H9 (cell line): ENCODE data around the gene GHRHR. TPM values are rescaled to one million over a fixed set of nuclear protein-coding genes. Genes with fewer than 3 reads are reported as not detected.

Source experiments
- DNase-seq: peaks from one replicate; pipeline ENCODE4 v3.0.0-alpha.2; 2017
- H2AFZ ChIP-seq: one replicate; pipeline ENCODE4 v1.6.1; 2013; ENCODE audit warnings: mild to moderate bottlenecking, low read length, control low read depth, moderate library complexity
- H2AK5ac ChIP-seq: 2 replicates; pipeline ENCODE4 v1.6.1; 2013; ENCODE audit warnings: low read length, control low read depth, mixed read lengths; ENCODE audit not compliant: insufficient read length
- H2BK120ac ChIP-seq: one replicate; pipeline ENCODE4 v1.6.1; 2013; ENCODE audit warnings: low read depth, mild to moderate bottlenecking, low read length, control low read depth, inconsistent platforms; ENCODE audit not compliant: poor library complexity, severe bottlenecking
- H2BK12ac ChIP-seq: 2 replicates; pipeline ENCODE4 v1.6.1; 2013; ENCODE audit warnings: low read length, control low read depth, mixed read lengths, low read depth; ENCODE audit not compliant: insufficient read length
- H2BK15ac ChIP-seq: 2 replicates; pipeline ENCODE4 v1.6.1; 2013; ENCODE audit warnings: low read depth, low read length, control low read depth
- H2BK20ac ChIP-seq: one replicate; pipeline ENCODE4 v1.6.1; 2013; ENCODE audit warnings: low read depth, mild to moderate bottlenecking, low read length, control low read depth, inconsistent platforms; ENCODE audit not compliant: poor library complexity, severe bottlenecking
- H2BK5ac ChIP-seq: 2 replicates; pipeline ENCODE4 v1.6.1; 2013; ENCODE audit warnings: low read length, control low read depth, mixed read lengths; ENCODE audit not compliant: insufficient read length
- H3K14ac ChIP-seq: 2 replicates; pipeline ENCODE4 v1.6.1; 2013; ENCODE audit warnings: low read length, control low read depth; ENCODE audit not compliant: insufficient read depth
- H3K18ac ChIP-seq: 2 replicates; pipeline ENCODE4 v1.6.1; 2013; ENCODE audit warnings: low read depth, mild to moderate bottlenecking, mixed read lengths, low read length, control low read depth; ENCODE audit not compliant: insufficient read length
- H3K23ac ChIP-seq: 2 replicates; pipeline ENCODE4 v1.6.1; 2013; ENCODE audit warnings: low read length, control low read depth, mixed read lengths, low read depth; ENCODE audit not compliant: insufficient read length
- H3K23me2 ChIP-seq: 2 replicates; pipeline ENCODE4 v1.6.1; 2013; ENCODE audit warnings: low read depth, mild to moderate bottlenecking, mixed read lengths, low read length, control low read depth; ENCODE audit not compliant: insufficient read length, poor library complexity, severe bottlenecking
- H3K27ac ChIP-seq: 2 replicates; pipeline ENCODE4 v1.5.1; 2013; ENCODE audit warnings: low read length, control low read depth, mixed read lengths, low read depth; ENCODE audit not compliant: insufficient read length
- H3K27me3 ChIP-seq: 2 replicates; pipeline ENCODE4 v1.6.1; 2013; ENCODE audit warnings: low read length, control low read depth, inconsistent platforms; ENCODE audit not compliant: insufficient read depth
- H3K4ac ChIP-seq: 2 replicates; pipeline ENCODE4 v1.6.1; 2013; ENCODE audit warnings: low read depth, mild to moderate bottlenecking, control low read depth, inconsistent platforms, low read length, moderate library complexity
- H3K4me1 ChIP-seq: 2 replicates; pipeline ENCODE4 v1.6.1; 2013; ENCODE audit warnings: low read length, control low read depth, inconsistent platforms; ENCODE audit not compliant: insufficient read depth
- H3K4me2 ChIP-seq: 2 replicates; pipeline ENCODE4 v1.6.1; 2013; ENCODE audit warnings: low read length, control low read depth, mixed read lengths; ENCODE audit not compliant: insufficient read length, insufficient read depth
- H3K56ac ChIP-seq: 2 replicates; pipeline ENCODE4 v1.6.1; 2013; ENCODE audit warnings: low read depth, mild to moderate bottlenecking, mixed read lengths, low read length, control low read depth; ENCODE audit not compliant: insufficient read length
- H3K79me1 ChIP-seq: 2 replicates; pipeline ENCODE4 v1.6.1; 2013; ENCODE audit warnings: low read depth, mild to moderate bottlenecking, moderate library complexity, low read length, control low read depth, inconsistent platforms; ENCODE audit not compliant: insufficient read depth, poor library complexity, severe bottlenecking
- H3K79me2 ChIP-seq: 2 replicates; pipeline ENCODE4 v1.6.1; 2013; ENCODE audit warnings: low read length, control low read depth, inconsistent platforms; ENCODE audit not compliant: insufficient read depth
- H3K9ac ChIP-seq: 2 replicates; pipeline ENCODE4 v1.6.1; 2013; ENCODE audit warnings: low read length, control low read depth, mixed read lengths; ENCODE audit not compliant: insufficient read length; ENCODE audit errors: extremely low read depth
- H3K9me3 ChIP-seq: one replicate; pipeline ENCODE4 v1.6.1; 2013; ENCODE audit warnings: low read depth, low read length, inconsistent platforms; ENCODE audit not compliant: control insufficient read depth
- H3T11ph ChIP-seq: one replicate; pipeline ENCODE4 v1.6.1; 2013; ENCODE audit warnings: mild to moderate bottlenecking, low read length, control low read depth, inconsistent platforms
- H4K20me1 ChIP-seq: one replicate; pipeline ENCODE4 v1.6.1; 2013; ENCODE audit not compliant: control insufficient read depth, insufficient read length, insufficient read depth
- H4K5ac ChIP-seq: 2 replicates; pipeline ENCODE4 v1.6.1; 2013; ENCODE audit warnings: low read depth, mild to moderate bottlenecking, mixed read lengths, low read length, control low read depth; ENCODE audit not compliant: insufficient read length
- H4K8ac ChIP-seq: replicated peaks from 2 replicates; pipeline ENCODE4 v1.6.1; 2013; ENCODE audit warnings: low read length, control low read depth, mixed read lengths, low read depth; ENCODE audit not compliant: insufficient read length
- H4K91ac ChIP-seq: 2 replicates; pipeline ENCODE4 v1.6.1; 2013; ENCODE audit warnings: low read depth, mild to moderate bottlenecking, moderate library complexity, mixed read lengths, low read length, control low read depth; ENCODE audit not compliant: insufficient read length
- H3K27ac Mint-ChIP-seq, 3 experiments: 2 replicates in 2 of 3; 3 replicates in 1 of 3; pipeline ENCODE4 v1.8.0; 2020 to 2021; ENCODE audit warnings: mixed read lengths in 3 of 3, mild to moderate bottlenecking in 1 of 3, moderate library complexity in 1 of 3
- H3K27me3 Mint-ChIP-seq: 2 replicates; pipeline ENCODE4 v1.8.0; 2021; ENCODE audit warnings: low read depth, mild to moderate bottlenecking, moderate library complexity, mixed read lengths
- H3K36me3 Mint-ChIP-seq, 3 experiments: 2 replicates in 2 of 3; 3 replicates in 1 of 3; pipeline ENCODE4 v1.8.0; 2020 to 2021; ENCODE audit warnings: low read depth in 3 of 3, mixed read lengths in 3 of 3; ENCODE audit not compliant: insufficient read depth in 1 of 3
- H3K4me1 Mint-ChIP-seq, 2 experiments: 2 replicates each; pipeline ENCODE4 v1.8.0; 2020; ENCODE audit warnings: mixed read lengths in 2 of 2
- H3K4me3 Mint-ChIP-seq, 2 experiments: 2 replicates in 1 of 2; 3 replicates in 1 of 2; pipeline ENCODE4 v1.8.0; 2020 to 2021; ENCODE audit warnings: mild to moderate bottlenecking in 2 of 2, mixed read lengths in 2 of 2, moderate library complexity in 1 of 2
- H3K9me3 Mint-ChIP-seq, 2 experiments: 2 replicates in 1 of 2; 3 replicates in 1 of 2; pipeline ENCODE4 v1.8.0; 2020; ENCODE audit warnings: mild to moderate bottlenecking in 2 of 2, mixed read lengths in 2 of 2, moderate library complexity in 1 of 2
- CTCF ChIP-seq: fragments of 200-600 bp; sonication (generic); conservative IDR thresholded peaks from 3 replicates; pipeline ENCODE4 v1.8.0; 2021; ENCODE audit warnings: antibody characterized with exemption, mild to moderate bottlenecking
- WGBS: extraction: QIAGEN DNeasy Blood & Tissue Kit; methylation state at CpG from one replicate; pipeline ENCODE4 v1.1.7; 2013; ENCODE audit warnings: missing lambda C conversion rate, low lambda C conversion rate, mixed read lengths; ENCODE audit not compliant: insufficient read length; ENCODE audit errors: extremely low coverage; 5-methylcytosine and 5-hydroxymethylcytosine counted together
- total RNA-seq: library from RNA; stranded (reverse); gene quantifications from 2 replicates; pipeline ENCODE4 v1.2.1, GENCODE V29; 2021

GHRHR gene
- total RNA-seq, 1 experiment from 2014 or later = 7.4 TPM

GRCh38 chr7:30915751-30916150, 48.0 kb upstream of the GHRHR start:
- DNase-seq = no peak
- no peaks in the 10 kb centered on the region for H3K27me3 ChIP-seq
- H2BK12ac ChIP-seq = no peak overlapping the region
- no peak overlapping the region for H4K8ac ChIP-seq
- H3K4me1 Mint-ChIP-seq = peaks cover 11 to 43% of the 10 kb centered on the region in 2 experiments
- no peak overlapping the region for H3T11ph ChIP-seq
- H3K9me3 ChIP-seq = no peaks in the 10 kb centered on the region
- no peak overlapping the region for H3K4me2 ChIP-seq
- H3K56ac ChIP-seq = no peak overlapping the region
- H3K23ac ChIP-seq = no peak overlapping the region
- no peaks in the 10 kb centered on the region for H4K20me1 ChIP-seq
- no peak overlapping the region for H4K91ac ChIP-seq
- H3K14ac ChIP-seq = no peak overlapping the region
- H3K4me1 ChIP-seq = no peaks in the 10 kb centered on the region
- no peak for TF ChIP-seq CTCF
- no peaks in the 10 kb centered on the region for H3K79me2 ChIP-seq
- no peak overlapping the region for H2BK5ac ChIP-seq
- no peak overlapping the region for H2BK20ac ChIP-seq
- H3K27ac ChIP-seq = no peak overlapping the region
- no peak overlapping the region for H4K5ac ChIP-seq
- H3K23me2 ChIP-seq = no peaks in the 10 kb centered on the region
- no peaks in the 10 kb centered on the region for H3K79me1 ChIP-seq
- H3K27me3 Mint-ChIP-seq = peaks cover 6% of the 10 kb centered on the region
- H3K36me3 Mint-ChIP-seq = no peaks in the 10 kb centered on the region
- WGBS = no CpG with 5 or more reads among the region's 6 CpGs
- no peaks in the 10 kb centered on the region for H3K9me3 Mint-ChIP-seq
- H2AK5ac ChIP-seq = no peak overlapping the region
- H3K9ac ChIP-seq = no peak overlapping the region
- H3K18ac ChIP-seq = no peak overlapping the region
- no peak overlapping the region for H2AFZ ChIP-seq
- no peak overlapping the region for H3K4me3 Mint-ChIP-seq
- H2BK120ac ChIP-seq = no peak overlapping the region
- no peak overlapping the region for H3K27ac Mint-ChIP-seq
- H3K4ac ChIP-seq = no peak overlapping the region
- H2BK15ac ChIP-seq = no peak overlapping the region
